GM10266 (cell line): ENCODE results near the gene WFS1.

Experiments
- DNase-seq: peaks from one replicate; pipeline ENCODE4 v3.0.0; 2012; ENCODE audit errors: extremely low spot score
- CTCF ChIP-seq: IDR thresholded peaks from 2 replicates; pipeline ENCODE4 v1.5.1; 2012; ENCODE audit warnings: mild to moderate bottlenecking, low read depth; ENCODE audit not compliant: control insufficient read depth, insufficient read depth; ENCODE audit errors: missing control alignments

Gene WFS1

GRCh38 chr4:6270636-6271121 lies 1.0 kb downstream of the WFS1 start:
- no peak for DNase-seq
- TF ChIP-seq CTCF, result no peak

DNA sequence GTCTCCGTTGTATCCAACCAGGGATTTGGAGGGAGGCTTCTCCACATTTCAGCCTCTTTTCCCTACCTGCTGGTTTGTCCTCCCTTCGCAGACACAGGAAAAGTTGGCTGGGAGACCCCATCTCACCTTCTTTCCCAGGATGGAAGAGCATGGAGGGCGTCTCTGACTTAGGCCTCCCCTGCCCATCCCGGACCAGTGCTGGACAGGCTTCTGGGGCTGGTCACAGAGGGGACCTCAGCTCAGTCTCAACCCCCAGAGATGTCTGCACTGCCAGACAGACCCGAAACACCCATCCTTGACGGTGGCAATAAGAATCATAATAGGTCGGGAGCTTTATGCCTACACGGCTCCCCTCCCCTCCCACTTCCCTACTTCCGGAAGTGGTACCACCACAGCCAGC lies 1.6 kb downstream of the WFS1 start:
- no peak for DNase-seq
- TF ChIP-seq CTCF, result no peak

- no peak for DNase-seq
- TF ChIP-seq CTCF, result no peak
These were observed 2.2 kb downstream of the WFS1 start for GRCh38 chr4:6271701-6272465.

DNA sequence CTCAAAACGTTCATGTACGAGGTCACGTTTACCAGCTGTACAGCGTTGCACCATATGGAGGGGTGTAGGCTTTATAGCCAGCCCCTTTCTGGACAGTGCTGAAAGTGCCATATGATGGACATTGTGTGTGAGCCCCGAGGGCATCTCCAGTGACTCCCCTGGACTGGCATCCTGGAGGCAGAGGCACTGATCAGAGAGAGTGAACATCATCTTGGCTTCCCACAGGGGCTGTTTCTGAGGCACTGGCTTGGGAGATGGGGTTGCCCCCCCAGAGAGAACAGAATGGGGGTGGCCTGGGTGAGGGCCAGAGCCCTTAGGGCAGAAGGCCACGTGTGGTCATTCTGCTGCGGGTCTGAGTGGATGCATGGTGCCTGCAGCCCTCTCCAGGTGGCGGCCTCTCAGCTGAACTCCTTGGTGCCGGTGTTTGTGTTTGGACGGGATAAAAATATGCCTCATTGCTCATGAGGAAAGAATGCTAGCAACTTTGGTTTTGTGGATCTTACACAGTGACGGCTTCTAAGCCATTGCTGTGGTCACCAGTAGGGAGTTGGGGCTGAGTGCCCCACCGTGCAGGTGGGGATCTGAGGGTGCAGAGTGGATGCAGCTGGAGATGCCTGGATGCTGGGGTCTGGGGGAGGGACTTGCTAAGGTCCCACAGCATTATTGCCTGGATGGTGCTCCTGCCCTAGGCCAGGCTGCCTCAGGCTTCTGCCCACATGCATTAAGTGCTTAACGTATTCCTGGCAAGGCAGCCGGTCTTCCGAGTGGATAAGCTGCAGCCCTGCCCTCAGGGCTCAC lies 3.4 kb downstream of the WFS1 start:
- no peak for DNase-seq
- no peak for TF ChIP-seq CTCF

DNA sequence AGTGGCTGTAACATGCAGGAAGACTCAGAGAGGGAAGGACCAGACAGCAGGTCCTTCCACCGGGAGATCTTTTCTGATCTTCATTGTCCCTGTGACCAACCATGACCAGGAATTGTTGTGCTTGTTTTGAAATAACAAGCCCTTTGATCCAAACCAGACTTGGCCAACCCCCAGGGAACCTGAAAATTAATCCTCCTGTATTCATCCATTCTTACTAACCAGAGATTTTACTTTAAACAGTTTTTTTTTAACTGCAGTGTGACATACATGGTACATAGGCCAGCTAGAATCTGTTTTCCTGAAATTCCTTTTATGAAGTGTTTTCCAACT lies 4.0 kb downstream of the WFS1 start:
- TF ChIP-seq CTCF, result no peak
- no peak for DNase-seq

- TF ChIP-seq CTCF, result no peak
- no peak for DNase-seq
These were observed 5.7 kb downstream of the WFS1 start for GRCh38 chr4:6275351-6275750.
